ENCODE data around the gene ITGB6. TPM values are rescaled to one million over a fixed set of nuclear protein-coding genes. Genes with fewer than 3 reads are reported as not detected.

ITGB6 gene
- total and polyA plus RNA-seq, 2 of the 8 experiments (the other 6 are each of a cell fraction or from before 2014, with no cell fraction given): not detected

DNA sequence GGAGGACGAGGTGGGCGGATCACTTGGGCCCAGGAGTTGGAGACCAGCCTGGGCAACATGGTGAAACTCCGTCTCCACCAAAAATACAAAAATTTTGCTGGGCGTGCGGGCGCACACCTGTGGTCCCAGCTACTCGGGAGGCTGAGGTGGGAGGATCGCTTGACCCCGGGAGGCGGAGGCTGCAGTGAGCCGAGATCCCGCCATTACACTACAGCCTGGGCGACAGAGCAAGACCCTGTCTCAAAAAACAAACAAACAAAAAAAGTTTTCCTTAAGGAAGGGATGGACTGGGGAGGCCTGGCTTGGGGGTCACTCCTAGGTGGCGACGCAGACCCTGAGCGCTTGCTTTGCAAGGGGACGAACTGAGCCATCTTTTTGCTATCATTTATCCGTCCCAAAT is 138.5 kb downstream of the ITGB6 start (continued):
- TF ChIP-seq, protein P1, sequence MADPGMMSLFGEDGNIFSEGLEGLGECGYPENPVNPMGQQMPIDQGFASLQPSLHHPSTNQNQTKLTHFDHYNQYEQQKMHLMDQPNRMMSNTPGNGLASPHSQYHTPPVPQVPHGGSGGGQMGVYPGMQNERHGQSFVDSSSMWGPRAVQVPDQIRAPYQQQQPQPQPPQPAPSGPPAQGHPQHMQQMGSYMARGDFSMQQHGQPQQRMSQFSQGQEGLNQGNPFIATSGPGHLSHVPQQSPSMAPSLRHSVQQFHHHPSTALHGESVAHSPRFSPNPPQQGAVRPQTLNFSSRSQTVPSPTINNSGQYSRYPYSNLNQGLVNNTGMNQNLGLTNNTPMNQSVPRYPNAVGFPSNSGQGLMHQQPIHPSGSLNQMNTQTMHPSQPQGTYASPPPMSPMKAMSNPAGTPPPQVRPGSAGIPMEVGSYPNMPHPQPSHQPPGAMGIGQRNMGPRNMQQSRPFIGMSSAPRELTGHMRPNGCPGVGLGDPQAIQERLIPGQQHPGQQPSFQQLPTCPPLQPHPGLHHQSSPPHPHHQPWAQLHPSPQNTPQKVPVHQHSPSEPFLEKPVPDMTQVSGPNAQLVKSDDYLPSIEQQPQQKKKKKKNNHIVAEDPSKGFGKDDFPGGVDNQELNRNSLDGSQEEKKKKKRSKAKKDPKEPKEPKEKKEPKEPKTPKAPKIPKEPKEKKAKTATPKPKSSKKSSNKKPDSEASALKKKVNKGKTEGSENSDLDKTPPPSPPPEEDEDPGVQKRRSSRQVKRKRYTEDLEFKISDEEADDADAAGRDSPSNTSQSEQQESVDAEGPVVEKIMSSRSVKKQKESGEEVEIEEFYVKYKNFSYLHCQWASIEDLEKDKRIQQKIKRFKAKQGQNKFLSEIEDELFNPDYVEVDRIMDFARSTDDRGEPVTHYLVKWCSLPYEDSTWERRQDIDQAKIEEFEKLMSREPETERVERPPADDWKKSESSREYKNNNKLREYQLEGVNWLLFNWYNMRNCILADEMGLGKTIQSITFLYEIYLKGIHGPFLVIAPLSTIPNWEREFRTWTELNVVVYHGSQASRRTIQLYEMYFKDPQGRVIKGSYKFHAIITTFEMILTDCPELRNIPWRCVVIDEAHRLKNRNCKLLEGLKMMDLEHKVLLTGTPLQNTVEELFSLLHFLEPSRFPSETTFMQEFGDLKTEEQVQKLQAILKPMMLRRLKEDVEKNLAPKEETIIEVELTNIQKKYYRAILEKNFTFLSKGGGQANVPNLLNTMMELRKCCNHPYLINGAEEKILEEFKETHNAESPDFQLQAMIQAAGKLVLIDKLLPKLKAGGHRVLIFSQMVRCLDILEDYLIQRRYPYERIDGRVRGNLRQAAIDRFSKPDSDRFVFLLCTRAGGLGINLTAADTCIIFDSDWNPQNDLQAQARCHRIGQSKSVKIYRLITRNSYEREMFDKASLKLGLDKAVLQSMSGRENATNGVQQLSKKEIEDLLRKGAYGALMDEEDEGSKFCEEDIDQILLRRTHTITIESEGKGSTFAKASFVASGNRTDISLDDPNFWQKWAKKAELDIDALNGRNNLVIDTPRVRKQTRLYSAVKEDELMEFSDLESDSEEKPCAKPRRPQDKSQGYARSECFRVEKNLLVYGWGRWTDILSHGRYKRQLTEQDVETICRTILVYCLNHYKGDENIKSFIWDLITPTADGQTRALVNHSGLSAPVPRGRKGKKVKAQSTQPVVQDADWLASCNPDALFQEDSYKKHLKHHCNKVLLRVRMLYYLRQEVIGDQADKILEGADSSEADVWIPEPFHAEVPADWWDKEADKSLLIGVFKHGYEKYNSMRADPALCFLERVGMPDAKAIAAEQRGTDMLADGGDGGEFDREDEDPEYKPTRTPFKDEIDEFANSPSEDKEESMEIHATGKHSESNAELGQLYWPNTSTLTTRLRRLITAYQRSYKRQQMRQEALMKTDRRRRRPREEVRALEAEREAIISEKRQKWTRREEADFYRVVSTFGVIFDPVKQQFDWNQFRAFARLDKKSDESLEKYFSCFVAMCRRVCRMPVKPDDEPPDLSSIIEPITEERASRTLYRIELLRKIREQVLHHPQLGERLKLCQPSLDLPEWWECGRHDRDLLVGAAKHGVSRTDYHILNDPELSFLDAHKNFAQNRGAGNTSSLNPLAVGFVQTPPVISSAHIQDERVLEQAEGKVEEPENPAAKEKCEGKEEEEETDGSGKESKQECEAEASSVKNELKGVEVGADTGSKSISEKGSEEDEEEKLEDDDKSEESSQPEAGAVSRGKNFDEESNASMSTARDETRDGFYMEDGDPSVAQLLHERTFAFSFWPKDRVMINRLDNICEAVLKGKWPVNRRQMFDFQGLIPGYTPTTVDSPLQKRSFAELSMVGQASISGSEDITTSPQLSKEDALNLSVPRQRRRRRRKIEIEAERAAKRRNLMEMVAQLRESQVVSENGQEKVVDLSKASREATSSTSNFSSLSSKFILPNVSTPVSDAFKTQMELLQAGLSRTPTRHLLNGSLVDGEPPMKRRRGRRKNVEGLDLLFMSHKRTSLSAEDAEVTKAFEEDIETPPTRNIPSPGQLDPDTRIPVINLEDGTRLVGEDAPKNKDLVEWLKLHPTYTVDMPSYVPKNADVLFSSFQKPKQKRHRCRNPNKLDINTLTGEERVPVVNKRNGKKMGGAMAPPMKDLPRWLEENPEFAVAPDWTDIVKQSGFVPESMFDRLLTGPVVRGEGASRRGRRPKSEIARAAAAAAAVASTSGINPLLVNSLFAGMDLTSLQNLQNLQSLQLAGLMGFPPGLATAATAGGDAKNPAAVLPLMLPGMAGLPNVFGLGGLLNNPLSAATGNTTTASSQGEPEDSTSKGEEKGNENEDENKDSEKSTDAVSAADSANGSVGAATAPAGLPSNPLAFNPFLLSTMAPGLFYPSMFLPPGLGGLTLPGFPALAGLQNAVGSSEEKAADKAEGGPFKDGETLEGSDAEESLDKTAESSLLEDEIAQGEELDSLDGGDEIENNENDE (IDR thresholded peaks at IDR 0.05; ENCODE audit: insufficient replicate concordance, low read length): no peak
- TF ChIP-seq, protein P2, sequence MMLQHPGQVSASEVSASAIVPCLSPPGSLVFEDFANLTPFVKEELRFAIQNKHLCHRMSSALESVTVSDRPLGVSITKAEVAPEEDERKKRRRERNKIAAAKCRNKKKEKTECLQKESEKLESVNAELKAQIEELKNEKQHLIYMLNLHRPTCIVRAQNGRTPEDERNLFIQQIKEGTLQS (IDR thresholded peaks at IDR 0.05; ENCODE audit: insufficient read depth, low read depth, low read length): no peak
- TF ChIP-seq KDM5A (IDR thresholded peaks at IDR 0.05; ENCODE audit: low read length): no peak

Data from H1 (cell line).